NCI-H226 (cell line): Measurements from ENCODE around the gene THEMIS.

Experiments
- DNase-seq: peaks from one replicate; pipeline ENCODE4 v3.0.0-alpha.2; 2015

Gene THEMIS

DNA sequence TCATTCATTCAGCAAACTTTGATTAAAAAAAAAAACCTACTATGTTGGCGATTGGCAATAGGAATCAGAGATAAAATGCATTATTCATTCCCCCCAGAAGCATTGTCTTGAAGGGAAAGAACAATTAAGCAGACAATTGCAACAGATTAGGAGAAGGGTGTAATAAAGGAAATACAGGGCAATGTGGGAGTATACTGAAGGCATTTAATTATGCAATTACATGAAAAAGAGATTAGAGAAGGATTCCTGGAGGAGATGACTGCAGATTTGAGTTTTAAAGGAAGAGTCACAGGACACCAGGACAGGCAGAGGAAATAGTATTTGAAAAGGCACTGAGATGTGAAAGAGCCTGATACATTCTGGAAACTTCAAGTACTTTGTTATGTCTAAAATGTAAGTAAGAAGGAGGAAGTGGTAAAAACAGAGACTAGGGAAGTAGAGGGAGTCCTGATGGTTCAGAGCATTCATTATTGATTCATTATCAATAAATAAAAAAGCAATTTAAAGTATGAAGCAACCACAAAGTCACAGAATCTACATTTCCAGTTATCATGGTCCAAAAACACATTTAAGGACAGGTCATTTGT is 43.7 kb downstream of the THEMIS start:
- peak; percentile 38 for DNase-seq

DNA sequence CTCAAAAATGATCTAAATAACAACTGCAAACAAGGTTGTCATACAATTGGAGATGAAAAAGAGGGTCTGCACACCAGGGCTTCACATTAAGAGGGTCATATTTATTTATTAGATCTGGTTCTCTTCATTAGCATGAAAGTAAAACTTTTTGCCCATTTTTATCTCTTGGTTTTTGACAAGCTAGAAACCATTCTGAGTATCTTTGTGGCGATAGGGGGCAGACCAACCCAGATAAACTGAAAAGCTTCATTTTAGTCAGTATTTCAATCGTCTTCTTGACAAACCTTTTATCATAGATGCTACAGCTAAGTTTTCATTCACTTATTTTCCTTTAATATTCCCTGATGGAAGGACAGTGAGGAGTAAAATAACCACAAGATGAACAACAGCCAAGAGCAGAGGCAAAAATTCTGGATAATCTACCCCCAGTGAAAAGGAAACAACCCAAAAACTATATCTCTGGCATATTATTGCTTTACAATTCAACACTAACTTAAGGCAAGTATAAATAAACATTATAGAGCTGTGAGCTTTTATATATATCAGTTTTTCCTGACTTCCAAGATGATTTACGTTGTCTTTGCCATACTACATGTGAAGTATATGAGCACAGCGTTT is 45.2 kb downstream of the THEMIS start:
- DNase-seq = no peak

DNA sequence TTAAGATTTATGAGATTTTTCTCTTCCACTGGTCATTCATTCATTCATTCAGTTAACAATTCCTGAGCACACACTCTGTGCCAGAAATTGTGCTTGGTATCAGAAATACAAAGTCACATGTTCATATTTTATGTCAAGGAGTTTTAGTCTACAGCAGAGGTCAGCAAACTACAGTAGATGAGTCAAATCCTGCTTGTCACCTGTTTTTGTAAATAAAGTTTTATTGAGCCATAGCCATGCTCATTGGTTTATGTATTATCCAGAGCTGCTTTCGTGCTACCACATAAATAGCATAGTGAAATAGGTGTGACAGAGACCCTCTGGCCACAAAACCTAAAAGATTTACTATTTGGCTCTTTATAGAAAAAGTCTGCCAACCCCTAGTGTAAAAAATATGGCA is 46.8 kb downstream of the THEMIS start:
- no peak for DNase-seq

DNA sequence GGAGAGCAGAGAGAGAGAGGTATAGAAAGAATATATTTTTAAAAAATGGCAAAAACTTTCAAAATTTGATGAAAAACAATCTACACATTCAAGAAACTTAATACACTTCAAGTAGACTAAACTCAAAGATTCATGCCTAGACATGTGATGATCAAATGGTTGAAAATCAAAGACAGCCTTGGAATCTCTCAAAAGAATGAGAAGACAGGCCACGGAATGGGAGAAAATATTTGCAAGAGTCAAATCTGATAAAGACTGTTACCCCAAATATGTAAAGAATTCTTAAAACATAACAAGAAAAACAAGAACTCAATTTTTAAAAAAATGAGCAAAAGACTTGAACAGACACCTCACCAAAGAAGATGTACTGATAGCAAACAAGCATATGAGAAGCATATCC is 49.7 kb downstream of the THEMIS start:
- DNase-seq = no peak

DNA sequence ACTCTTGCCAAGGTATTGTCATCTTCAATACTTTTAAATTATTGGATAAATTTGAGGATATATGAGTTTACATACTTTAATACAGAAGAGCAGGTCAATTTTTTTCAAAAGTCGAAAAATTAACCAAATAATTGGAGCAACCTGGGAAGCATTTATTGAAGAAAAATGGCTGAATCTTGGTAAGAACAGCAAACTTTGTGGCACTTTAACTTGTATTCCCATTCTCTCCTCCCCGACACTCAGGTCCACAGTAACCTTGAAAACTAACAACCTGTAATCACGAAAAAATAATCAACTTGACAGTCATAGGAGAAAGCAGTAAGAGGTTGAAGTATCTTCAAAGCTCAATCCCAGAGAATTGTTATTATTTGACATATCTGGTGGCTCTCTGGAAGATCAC is 55.6 kb downstream of the THEMIS start:
- no peak for DNase-seq

DNA sequence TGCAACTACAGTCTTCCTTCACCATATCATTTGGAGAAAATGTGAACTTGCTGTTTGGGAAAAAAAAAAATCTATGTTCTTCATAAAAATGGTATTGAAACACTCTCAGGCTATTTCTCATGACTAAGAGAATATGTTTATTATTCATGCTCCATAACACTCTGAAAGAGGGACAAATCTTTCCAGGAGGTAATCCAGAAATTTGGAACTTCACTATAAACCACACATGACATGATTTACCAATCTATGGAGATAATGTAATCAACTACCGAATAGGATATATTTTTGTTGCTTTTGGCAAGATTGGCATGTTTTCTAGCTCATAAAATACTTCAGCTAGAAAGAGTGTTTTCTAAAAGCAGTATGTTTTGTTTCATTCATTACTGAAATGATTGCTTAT is 56.3 kb downstream of the THEMIS start:
- DNase-seq = no peak

DNA sequence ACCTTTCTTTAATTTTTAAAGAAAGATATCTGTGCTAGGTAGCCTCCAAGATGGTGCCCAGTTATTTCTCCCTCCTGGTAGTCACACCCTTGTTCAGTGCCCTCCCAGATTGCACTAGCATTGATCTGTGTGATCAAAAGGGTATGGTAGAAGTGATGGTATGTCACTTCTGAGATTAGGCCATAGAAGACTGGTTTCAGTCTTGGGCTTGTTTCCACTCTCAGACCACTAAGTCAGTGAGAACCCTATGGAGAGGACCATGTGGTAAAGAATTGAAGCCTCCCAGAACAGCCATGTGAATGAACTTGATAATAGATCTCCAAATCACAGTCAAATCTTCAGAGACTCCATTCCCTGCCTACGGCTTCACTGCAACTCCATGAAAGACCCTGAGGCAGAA is 57.3 kb downstream of the THEMIS start:
- DNase-seq = no peak

DNA sequence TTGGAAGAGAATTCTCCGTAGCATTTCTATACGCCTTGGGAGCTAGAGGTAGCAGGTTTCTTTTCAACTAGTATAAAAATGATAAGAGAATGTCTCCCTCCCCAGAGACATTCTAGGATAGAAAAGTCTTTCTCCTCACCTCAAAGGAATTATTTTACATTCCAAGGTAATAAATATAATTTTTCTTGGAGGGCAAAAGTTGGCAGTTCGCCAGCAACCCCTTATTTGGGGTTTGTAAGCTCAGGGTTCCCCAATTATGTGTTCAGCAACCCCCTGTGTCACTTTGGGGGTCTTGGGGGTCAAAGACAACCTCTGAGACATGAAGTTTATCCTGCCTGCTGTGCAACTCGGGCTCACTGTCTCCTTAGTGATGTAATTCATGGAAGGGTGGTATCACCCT is 58.3 kb downstream of the THEMIS start:
- peak; percentile 1 for DNase-seq

DNA sequence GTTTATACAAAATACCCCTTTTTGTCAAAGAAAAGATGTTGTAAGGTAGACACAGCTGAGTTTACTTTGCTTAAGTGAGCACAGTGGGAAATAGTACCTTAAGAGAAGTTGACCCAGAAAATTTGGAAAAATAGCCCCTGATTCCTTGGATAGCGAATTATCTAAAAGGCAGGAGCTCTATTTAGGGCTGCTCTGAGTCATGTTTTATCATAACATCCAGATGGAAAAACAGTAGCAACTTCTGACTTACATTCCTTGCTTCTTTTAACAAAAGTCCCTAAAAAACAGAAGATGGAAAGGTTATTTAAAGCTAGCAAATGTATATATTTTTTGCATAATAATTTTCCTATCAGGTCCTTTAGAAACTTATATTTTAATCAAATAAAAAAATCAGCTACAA is 59.0 kb downstream of the THEMIS start:
- DNase-seq = no peak

DNA sequence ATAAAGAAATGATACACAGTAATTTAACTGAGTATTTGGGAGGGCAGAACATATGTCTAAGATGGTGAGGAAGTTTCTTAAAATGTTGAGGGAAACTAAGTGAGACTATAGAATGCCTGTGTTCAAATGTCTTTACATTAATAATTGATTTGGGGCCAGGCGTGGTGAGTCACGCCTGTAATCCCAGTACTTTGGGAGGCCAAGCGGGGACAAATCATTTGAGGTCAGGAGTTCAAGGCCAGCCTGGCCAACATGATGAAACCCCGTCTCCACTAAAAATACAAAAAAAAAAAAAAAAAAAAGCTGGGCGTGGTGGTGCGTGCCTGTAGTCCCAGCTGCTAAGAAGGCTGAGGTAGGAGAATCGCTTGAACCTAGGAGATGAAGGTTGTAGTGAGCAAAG is 66.7 kb downstream of the THEMIS start:
- DNase-seq = no peak

DNA sequence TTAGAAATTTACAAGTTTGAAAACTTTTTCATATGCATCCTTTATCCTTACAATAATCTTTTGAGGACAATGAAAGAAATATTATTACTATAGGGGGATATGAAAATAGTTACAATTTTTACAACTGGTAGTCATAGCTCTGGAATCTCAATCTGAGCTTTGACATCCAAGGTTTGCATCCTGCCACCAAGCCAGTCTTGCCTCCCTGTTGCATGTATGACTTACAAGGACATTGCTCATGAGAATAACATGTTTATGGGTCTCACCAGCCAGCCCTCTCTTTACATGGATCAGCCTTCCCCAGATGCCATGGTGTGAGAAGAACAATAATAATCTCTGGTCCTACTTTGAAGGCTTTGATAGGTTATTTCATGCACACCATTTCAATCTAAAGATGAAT is 67.5 kb downstream of the THEMIS start:
- DNase-seq = no peak

DNA sequence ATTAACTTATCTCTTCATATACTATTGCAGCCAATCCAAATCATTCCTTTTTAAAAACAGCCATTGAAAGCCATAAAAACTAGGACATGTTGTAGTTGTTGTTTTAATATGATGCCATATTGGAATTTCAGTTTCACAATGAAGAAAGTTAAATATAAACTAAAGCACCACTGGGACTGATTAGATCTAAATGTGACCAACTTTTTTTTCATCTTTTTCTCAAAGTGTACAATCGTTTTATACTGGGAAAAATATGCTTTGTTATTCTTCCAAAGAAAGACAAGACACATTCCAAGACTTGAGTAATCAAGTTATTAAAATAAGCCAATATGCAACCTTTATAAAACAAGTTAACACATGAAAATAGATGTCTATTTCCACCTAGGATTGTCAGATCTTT is 68.5 kb downstream of the THEMIS start:
- no peak for DNase-seq

DNA sequence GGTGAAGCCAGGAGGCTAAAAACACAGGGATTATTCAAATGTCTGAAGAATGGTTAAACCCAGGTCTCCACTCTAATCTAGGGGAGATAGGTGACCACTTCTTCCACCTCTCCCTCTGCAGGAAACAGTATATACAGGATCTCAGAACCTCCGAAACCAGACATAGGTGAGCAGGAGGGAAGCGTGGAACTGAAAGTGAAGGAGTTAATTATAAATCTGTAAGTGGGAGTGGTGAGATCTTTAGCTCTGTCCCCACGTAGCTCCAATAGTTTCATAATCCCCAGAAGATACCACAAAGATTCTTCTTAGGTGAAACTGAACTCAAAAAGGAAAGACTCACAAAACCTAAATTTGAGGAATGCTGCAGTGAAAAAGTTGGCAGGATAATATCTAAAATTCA is 76.8 kb downstream of the THEMIS start:
- DNase-seq = no peak

DNA sequence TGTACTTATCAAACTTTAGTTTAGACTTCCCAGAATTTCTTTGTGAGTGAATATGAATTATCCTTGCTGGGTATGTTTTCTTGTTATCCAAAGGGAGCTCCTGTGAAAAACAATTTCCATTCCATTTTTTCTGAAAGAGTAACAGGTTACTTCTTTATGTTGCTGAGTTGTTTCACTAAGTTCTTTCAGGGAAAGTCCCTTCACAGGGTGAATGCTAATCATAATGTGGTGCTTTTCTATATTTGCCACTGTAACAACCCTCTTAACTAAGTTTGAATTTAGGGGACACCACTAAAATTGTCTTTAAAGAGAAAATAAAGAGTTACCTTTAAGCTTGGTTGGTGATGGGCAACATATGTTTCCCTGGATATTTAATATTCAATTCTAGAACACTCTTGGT is 79.4 kb downstream of the THEMIS start:
- no peak for DNase-seq

DNA sequence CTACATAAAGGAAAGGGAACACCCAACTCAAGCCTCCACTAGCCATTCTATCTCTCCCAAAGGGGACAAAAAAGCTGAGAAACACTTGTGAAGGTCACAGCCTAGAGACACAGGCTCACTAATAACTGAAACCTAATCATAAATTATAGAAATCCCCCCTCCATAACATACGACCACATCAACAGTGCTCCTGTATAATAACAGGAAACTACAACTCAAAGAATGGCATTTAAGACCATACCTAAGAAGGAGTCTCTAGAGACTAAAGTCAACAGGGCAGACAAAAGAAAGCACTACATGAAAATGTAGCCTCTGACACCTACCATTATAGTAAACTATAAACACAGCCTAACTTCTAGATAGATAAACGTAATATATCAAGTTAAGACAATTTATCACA is 82.7 kb downstream of the THEMIS start:
- DNase-seq = no peak

DNA sequence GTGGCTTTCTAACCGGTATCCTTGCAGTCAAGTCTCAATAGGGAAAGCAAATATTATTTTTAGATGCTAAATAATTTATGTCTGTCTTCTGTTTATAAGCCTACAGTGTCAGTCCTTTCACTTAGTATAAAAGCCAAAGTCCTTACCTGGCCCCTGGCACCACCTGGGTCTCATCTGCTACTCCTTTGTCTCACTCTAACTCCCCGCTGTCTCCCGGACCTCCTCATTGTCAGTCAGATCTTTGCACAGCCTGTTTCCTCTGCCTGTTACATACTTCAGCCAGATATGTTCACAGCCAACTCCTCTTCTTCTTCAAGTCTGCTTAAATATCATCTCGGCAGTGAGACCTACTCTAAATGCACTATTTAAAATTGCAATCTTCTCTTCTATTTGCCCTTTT is 84.2 kb downstream of the THEMIS start:
- no peak for DNase-seq

DNA sequence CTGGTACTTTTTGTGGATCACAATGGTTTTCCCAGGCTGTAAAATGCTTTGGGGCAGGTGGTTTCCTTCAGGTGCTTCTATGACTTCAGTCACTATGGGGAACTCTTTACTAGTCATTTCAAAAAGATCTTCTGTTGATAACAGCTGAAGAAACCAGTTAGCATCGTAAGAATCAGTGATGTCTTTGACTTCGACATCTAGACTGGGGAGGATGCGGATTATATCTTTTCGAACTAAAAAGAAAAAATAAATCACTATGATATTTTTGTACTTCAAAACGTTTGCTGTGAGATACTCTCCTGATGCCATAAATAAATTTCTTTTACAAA is 87.2 kb downstream of the THEMIS start:
- DNase-seq = no peak

DNA sequence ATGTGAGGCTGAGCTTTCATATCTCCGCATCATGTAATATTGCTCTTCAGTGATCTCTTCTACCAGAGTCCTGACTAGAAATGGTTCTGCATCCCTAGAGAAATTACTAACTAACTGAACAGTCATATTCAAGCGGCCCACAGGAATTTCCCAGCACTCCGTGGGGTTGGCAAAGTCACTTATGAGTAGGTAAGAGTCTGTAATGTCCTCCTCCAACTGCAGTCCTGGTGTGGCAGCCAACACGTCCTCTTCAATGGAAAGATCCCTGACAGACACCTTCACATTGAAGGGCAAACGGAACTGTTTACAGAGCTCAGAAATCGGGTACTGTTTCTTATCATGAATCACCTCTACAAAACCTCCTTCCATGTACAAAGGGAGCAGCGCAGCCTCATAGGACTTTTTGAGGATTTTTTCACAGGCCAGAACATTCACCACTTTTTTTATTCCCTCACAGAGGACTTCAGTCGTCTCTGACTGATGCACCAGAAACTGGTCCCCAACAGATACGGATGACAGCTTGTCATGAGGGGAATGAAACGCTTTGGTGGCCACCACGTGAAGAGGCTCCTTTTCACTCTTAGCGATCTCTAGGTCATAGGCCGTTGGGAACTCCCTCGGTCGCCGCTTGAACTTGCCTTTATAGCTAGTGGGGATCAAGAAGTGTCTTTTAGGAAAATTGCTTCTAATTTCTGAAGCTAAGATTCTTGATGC is 87.7 kb downstream of the THEMIS start:
- no peak for DNase-seq

DNA sequence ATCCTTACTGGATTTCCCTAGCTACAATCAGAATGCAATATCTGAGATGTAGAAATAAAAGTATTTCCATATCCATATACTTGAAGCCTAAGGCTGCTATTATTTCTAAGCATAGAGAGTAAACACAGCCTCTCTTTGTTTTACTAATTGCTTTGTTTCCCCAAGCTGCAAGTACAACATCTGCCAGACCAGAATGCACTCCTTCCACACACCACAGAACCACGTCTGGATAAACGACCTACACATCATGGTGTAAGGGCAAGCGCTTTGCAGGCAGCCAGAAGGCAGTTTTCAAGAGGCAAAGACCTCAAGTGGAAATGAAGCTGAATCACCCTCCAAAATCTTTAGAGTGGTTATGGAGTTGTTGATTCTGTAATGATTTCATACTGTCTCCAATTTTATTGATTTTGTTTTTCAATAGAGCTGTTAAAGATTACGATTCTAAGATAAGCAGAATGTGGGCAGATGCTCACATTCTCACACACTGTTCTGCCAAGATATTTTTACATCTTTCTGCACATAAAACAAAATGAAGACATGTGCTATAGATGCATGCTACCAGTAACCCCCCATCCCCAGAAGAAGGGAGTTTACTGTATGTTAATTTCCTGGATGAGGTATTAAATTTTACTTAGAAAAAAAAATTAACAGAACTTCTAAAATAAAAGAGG is 88.8 kb downstream of the THEMIS start:
- DNase-seq = no peak

DNA sequence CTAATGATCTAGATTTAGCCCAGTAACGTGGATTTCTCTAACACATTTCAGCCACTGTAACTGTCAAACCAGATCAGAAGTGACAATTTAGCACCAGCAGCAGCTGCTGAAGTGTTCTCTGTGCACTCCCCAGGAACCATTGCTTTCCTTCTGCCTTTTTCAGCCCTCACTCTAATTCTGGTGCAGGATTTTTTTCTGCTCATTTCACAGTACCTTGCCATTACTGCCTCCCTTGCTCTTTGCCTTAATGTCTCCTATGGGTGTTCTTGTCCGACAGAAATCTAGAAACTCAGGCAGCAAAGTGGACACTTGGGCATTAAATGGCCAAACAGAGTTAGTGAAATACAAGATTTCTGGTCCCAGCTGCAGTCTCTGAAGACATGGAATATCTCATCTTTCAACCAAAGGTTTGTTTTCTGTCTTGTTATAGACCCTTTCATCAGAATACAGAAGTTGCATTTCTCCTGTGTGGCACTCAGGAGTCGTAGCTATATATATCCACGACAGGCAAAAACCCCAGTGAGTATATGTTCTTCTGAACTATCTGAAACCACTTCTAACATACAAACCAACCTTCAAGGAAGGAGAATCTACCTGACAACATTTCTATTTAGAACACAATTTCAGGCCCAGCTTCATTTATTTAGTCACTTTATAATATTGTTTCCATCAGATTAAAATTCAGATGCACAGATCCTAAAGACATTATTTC is 92.9 kb downstream of the THEMIS start:
- DNase-seq = no peak

DNA sequence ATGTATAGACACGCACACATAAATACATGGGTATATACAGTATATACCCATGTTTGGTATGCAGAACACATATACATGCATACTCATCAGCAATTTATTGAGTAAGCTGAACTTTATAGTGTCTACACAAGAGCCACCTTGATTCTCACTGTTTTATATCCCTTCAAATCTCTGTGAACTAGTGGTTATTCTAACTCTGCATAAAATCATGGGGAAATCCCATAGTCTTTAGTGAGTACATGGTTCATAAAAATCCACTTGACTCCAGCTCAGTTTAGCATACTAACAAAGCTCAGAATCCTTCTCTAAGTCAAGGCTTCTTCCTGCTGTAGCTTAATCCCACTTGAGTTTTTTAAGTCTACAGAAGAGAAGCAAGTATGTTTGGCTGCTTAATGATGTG is 104.1 kb downstream of the THEMIS start:
- DNase-seq = no peak

DNA sequence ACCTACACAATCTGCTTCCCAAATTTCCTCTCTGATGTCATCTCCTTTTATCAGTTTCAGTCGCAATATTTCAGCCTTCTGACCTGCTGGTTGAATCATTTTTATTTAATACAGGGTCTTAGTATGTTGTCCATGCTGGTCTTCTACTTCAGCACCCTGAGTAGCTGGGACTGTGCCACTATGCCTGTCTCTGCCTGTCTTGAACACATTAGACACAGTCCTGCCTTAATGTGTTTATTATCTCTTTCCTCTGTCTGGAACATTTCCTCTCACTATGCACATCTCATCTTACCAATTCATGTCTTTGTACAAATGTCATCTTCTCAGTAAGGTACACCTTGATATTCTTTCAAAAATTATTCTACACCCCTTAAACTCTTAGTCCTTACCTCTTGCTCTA is 106.5 kb downstream of the THEMIS start:
- no peak for DNase-seq

DNA sequence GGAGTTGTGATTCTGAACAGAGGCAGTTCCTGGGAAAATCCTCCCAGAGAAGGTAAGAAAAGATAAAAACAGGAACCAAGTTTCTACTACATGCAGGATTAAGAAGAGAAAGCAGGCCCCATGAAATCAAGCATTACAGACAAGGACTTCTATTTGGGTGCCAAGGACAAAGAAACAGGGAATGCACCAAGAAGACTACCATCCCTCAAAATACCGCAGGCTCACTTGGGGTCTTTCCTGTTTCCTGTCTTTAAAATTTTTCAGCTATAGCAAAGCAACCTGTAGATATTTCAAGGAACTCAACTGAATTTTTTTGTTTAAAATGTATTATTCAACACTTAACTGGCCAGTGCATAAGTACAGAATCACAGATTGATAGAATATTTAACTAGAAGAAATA is 107.5 kb downstream of the THEMIS start:
- DNase-seq = no peak

DNA sequence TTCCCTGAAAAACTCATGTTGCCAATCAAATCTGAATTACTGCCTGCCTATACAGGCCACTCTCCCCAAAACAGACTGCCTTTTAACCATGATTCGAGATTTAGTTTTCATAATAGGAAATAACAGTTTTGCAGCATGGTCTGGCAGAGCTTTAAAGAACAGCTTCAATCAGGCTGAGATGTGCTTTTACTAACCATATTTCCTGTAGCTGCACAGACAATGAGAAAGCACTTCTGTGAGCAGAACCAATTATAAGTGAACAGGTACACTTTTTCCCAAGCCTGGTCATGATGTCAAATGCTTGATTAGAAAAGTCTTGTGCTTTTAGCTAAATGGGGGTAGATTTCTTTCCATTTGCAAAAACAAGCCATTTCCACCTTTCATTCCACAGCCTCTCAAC is 108.2 kb downstream of the THEMIS start:
- DNase-seq = no peak
